Hindlimb muscle (tissue), 1 donor: ENCODE data around the gene PSTPIP2. TPM values are rescaled to one million over a fixed set of nuclear protein-coding genes. Genes with fewer than 3 reads are reported as not detected.
"Not testable (repeated sequence)": the region's sequence is repeated elsewhere in the genome, so short reads cannot be mapped to it uniquely, and the experiment has no call there.

Source experiments
- DNase-seq: peaks from one replicate; pipeline ENCODE4 v3.0.0-alpha.2; 2013
- polyA plus RNA-seq: library from polyadenylated mRNA; unstranded; fragments of 120-200 nt; gene quantifications from one replicate; pipeline ENCODE4 v1.2.1, GENCODE V29; 2013; ENCODE audit not compliant: insufficient read length

Gene PSTPIP2
- polyA plus RNA-seq, 1 donor, result 1.9 TPM

- DNase-seq, result no peak
Observed at GRCh38 chr18:46035696-46036680, 36.1 kb downstream of the PSTPIP2 start.

- no peak for DNase-seq
Observed at GRCh38 chr18:46034230-46034629, 37.8 kb downstream of the PSTPIP2 start.

- DNase-seq, result no peak
Observed at GRCh38 chr18:46031741-46032140, 40.3 kb downstream of the PSTPIP2 start.

- no peak for DNase-seq
Observed at GRCh38 chr18:46028536-46028891, 43.5 kb downstream of the PSTPIP2 start.

GRCh38 chr18:46019936-46020335 is 52.1 kb downstream of the PSTPIP2 start:
- DNase-seq, result no peak

GRCh38 chr18:46013484-46014189 is 58.4 kb downstream of the PSTPIP2 start:
- DNase-seq, result no peak

- no peak for DNase-seq
Observed at GRCh38 chr18:46010676-46011075, 61.4 kb downstream of the PSTPIP2 start.

GRCh38 chr18:46010050-46010449 is 62.0 kb downstream of the PSTPIP2 start:
- no peak for DNase-seq

- no peak for DNase-seq
Observed at GRCh38 chr18:46009125-46009840, 62.8 kb downstream of the PSTPIP2 start.

- DNase-seq, result no peak
Observed at GRCh38 chr18:46008531-46008930, 63.5 kb downstream of the PSTPIP2 start.

GRCh38 chr18:46007165-46007564 is 64.9 kb downstream of the PSTPIP2 start:
- DNase-seq, result no peak

GRCh38 chr18:46002934-46003333 is 69.1 kb downstream of the PSTPIP2 start:
- DNase-seq, result no peak

GRCh38 chr18:46001892-46002291 is 70.2 kb downstream of the PSTPIP2 start:
- no peak for DNase-seq

- no peak for DNase-seq
Observed at GRCh38 chr18:46001074-46001473, 71.0 kb downstream of the PSTPIP2 start.

GRCh38 chr18:45999536-45999935 is 72.5 kb downstream of the PSTPIP2 start:
- no peak for DNase-seq

GRCh38 chr18:45998244-45998643 is 73.8 kb downstream of the PSTPIP2 start:
- no peak for DNase-seq

- DNase-seq, result no peak
Observed at GRCh38 chr18:45997700-45998151, 74.3 kb downstream of the PSTPIP2 start.

GRCh38 chr18:45995461-45995860 is 76.6 kb downstream of the PSTPIP2 start:
- DNase-seq, result no peak

- DNase-seq, result no peak
Observed at GRCh38 chr18:45993438-45993837, 78.6 kb downstream of the PSTPIP2 start.

GRCh38 chr18:45992527-45992926 is 79.5 kb downstream of the PSTPIP2 start:
- DNase-seq, result not testable (repeated sequence)

GRCh38 chr18:45991788-45992187 is 80.3 kb downstream of the PSTPIP2 start:
- no peak for DNase-seq

GRCh38 chr18:45984546-45985235 is 87.4 kb downstream of the PSTPIP2 start:
- DNase-seq, result no peak
